ENCODE measurements around the gene SLC29A3. TPM values are rescaled to one million over a fixed set of nuclear protein-coding genes. Genes with fewer than 3 reads are reported as not detected.

The SLC29A3 gene
- total and polyA plus RNA-seq, 2 of the 8 experiments (the other 6 are each of a cell fraction or from before 2014, with no cell fraction given), result 14.0 to 24.6 TPM

GRCh38 chr10:71331736-71332135 lies 12.7 kb downstream of the SLC29A3 start (continued):
- TF ChIP-seq USF2 (IDR thresholded peaks at IDR 0.05; ENCODE audit: low read length), result no peak
- TF ChIP-seq CBX8 (IDR thresholded peaks at IDR 0.05; ENCODE audit: borderline replicate concordance, low read depth, low read length), result no peak
- TF ChIP-seq RAD21 (IDR thresholded peaks at IDR 0.05 in 1 of 2, conservative IDR thresholded peaks at IDR 0.05 in 1 of 2; ENCODE audit: low read depth in 2 of 2, low read length in 2 of 2), result no peak
- TF ChIP-seq CTBP2 (IDR thresholded peaks at IDR 0.05; ENCODE audit: borderline replicate concordance, insufficient read depth, insufficient read length, low read length), result no peak
- no peak for TF ChIP-seq RNF2 (IDR thresholded peaks at IDR 0.05; ENCODE audit: borderline replicate concordance, low read depth, low read length, missing control alignments, poor library complexity, severe bottlenecking)
- no peak for TF ChIP-seq SAP30 (IDR thresholded peaks at IDR 0.05; ENCODE audit: insufficient read depth, insufficient replicate concordance, low read length)
- no peak for TF ChIP-seq KDM5A (IDR thresholded peaks at IDR 0.05; ENCODE audit: low read length)
- no peak for TF ChIP-seq SIRT6 (IDR thresholded peaks at IDR 0.05; ENCODE audit: low read length)
- TF ChIP-seq CEBPB (IDR thresholded peaks at IDR 0.05; ENCODE audit: low read depth, low read length), result no peak
- TF ChIP-seq ZNF274 (IDR thresholded peaks at IDR 0.05; ENCODE audit: borderline replicate concordance, extremely low read depth, low read length), result no peak

Data from H1 (cell line).